HepG2 (cell line): ENCODE data around the gene CDYL. TPM values are rescaled to one million over a fixed set of nuclear protein-coding genes. Genes with fewer than 3 reads are reported as not detected.

Experiments used
- ATF7 ChIP-seq, 2 experiments: fragments of 450-650 bp in 1 of 2; sonication (generic) in 1 of 2; formaldehyde crosslinking in 1 of 2; IDR thresholded peaks; 2 replicates each; pipeline versions ENCODE4 v1.4.0 to v1.6.1; 2016 to 2020; ENCODE audit warnings: antibody characterized with exemption in 1 of 2, mild to moderate bottlenecking in 1 of 2, missing genetic modification reagents in 1 of 2
- FOXJ3 ChIP-seq: sonication (generic); formaldehyde crosslinking; IDR thresholded peaks from 2 replicates; pipeline ENCODE4 v1.4.0; 2020; ENCODE audit warnings: missing genetic modification reagents, mild to moderate bottlenecking, borderline replicate concordance
- FOXO1 ChIP-seq: sonication (generic); formaldehyde crosslinking; IDR thresholded peaks from 2 replicates; pipeline ENCODE4 v1.4.0; 2020; ENCODE audit warnings: missing genetic modification reagents
- GFI1 ChIP-seq: sonication (generic); formaldehyde crosslinking; IDR thresholded peaks from 2 replicates; pipeline ENCODE4 v1.5.0; 2020; ENCODE audit warnings: missing genetic modification reagents, mild to moderate bottlenecking, borderline replicate concordance
- HNF1A ChIP-seq, 2 experiments: sonication (generic) in 1 of 2; formaldehyde crosslinking in 1 of 2; IDR thresholded peaks; 2 replicates each; pipeline versions ENCODE4 v1.4.0 to v1.6.1; 2016 to 2020; ENCODE audit warnings: borderline replicate concordance in 1 of 2, low read depth in 1 of 2, mild to moderate bottlenecking in 1 of 2, missing genetic modification reagents in 1 of 2
- MYNN ChIP-seq: sonication (generic); formaldehyde crosslinking; IDR thresholded peaks from 2 replicates; pipeline ENCODE4 v1.4.0; 2020; ENCODE audit warnings: mild to moderate bottlenecking, low read depth, missing genetic modification reagents
- SIN3A ChIP-seq: IDR thresholded peaks from 2 replicates; pipeline ENCODE4 v1.6.1; 2011; ENCODE audit warnings: low read depth, mild to moderate bottlenecking, control low read depth, low read length, borderline replicate concordance
- SMAD3 ChIP-seq: sonication (generic); formaldehyde crosslinking; IDR thresholded peaks from 2 replicates; pipeline ENCODE4 v1.4.0; 2020; ENCODE audit warnings: missing genetic modification reagents
- TBX2 ChIP-seq: sonication (generic); formaldehyde crosslinking; IDR thresholded peaks from 2 replicates; pipeline ENCODE4 v1.5.0; 2020; ENCODE audit warnings: missing genetic modification reagents, mild to moderate bottlenecking, borderline replicate concordance
- ZBTB26 ChIP-seq: IDR thresholded peaks from 2 replicates; pipeline ENCODE4 v1.6.1; 2016; ENCODE audit warnings: missing compliant biosample characterization, missing genetic modification reagents, borderline replicate concordance
- ZNF136 ChIP-seq: sonication (generic); formaldehyde crosslinking; IDR thresholded peaks from 2 replicates; pipeline ENCODE4 v1.8.1; 2022; ENCODE audit warnings: low read depth, mild to moderate bottlenecking, moderate library complexity, missing genetic modification reagents
- ZNF350 ChIP-seq: sonication (generic); formaldehyde crosslinking; IDR thresholded peaks from 2 replicates; pipeline ENCODE4 v1.4.0; 2020; ENCODE audit warnings: mild to moderate bottlenecking, low read depth, missing genetic modification reagents, borderline replicate concordance
- ZNF383 ChIP-seq: sonication (generic); formaldehyde crosslinking; IDR thresholded peaks from 2 replicates; pipeline ENCODE4 v1.4.0; 2020; ENCODE audit warnings: missing genetic modification reagents, mild to moderate bottlenecking, borderline replicate concordance
- ZNF615 ChIP-seq: sonication (generic); formaldehyde crosslinking; IDR thresholded peaks from 2 replicates; pipeline ENCODE4 v1.5.0; 2020; ENCODE audit warnings: mild to moderate bottlenecking, missing genetic modification reagents, borderline replicate concordance
- polyA plus RNA-seq, 8 experiments: library from polyadenylated mRNA; depleted of rRNA in 3 of 8; stranded (reverse) in 7 of 8; unstranded in 1 of 8; fragments of >200 nt; fragmentation: Illumina TruSeq in 4 of 8; extraction: Trizol in 4 of 8; gene quantifications; 2 replicates each; pipeline versions ENCODE4 v1.2.1 to v1.2.3, GENCODE V29; 2011 to 2016; ENCODE audit warnings: low read depth in 4 of 8, missing spikeins in 1 of 8, mixed read lengths in 1 of 8; ENCODE audit not compliant: insufficient read depth in 1 of 8
- total RNA-seq, 5 experiments: library from RNA; depleted of rRNA; stranded (reverse); fragments of >200 nt; fragmentation: Illumina TruSeq; extraction: Trizol; gene quantifications; 2 replicates each; pipeline ENCODE4 v1.2.3, GENCODE V29; 2016; ENCODE audit warnings: low read depth in 1 of 5
- TF ChIP-seq, protein P1 (sequence below): sonication (generic); formaldehyde crosslinking; IDR thresholded peaks from 2 replicates; pipeline ENCODE4 v1.8.1; 2023; ENCODE audit warnings: mild to moderate bottlenecking, missing genetic modification reagents
- TF ChIP-seq, protein P2 (sequence below): sonication (generic); formaldehyde crosslinking; IDR thresholded peaks from 2 replicates; pipeline ENCODE4 v1.4.0; 2020; ENCODE audit warnings: missing genetic modification reagents, borderline replicate concordance

The CDYL gene
- total and polyA plus RNA-seq, 2 of the 13 experiments (the other 11 are each of a cell fraction or from before 2014, with no cell fraction given): 22.8 to 105 TPM

GRCh38 chr6:4774715-4775493 is 1.3 kb upstream of the CDYL start (continued):
- TF ChIP-seq HNF1A (IDR thresholded peaks at IDR 0.05; ENCODE audit: low read depth) (no peak), HNF1A (CRISPR knock-in tag; IDR thresholded peaks at IDR 0.05; ENCODE audit: borderline replicate concordance) (no peak), SMAD3 (CRISPR knock-in tag) (no peak), GFI1 (CRISPR knock-in tag) (no peak), ZBTB26 (CRISPR knock-in tag) (no peak), ZNF136 (CRISPR knock-in tag) (no peak), SIN3A (no peak), MYNN (CRISPR knock-in tag) (no peak), FOXO1 (CRISPR knock-in tag) (no peak), ATF7 (IDR thresholded peaks at IDR 0.05) (no peak), ATF7 (CRISPR knock-in tag; IDR thresholded peaks at IDR 0.05) (no peak), TBX2 (CRISPR knock-in tag) (0 out of 2 replicates have a peak, but pooled peaks have one; percentile 3), ZNF615 (CRISPR knock-in tag) (no peak), ZNF350 (CRISPR knock-in tag) (no peak; the same call in 1 of the 2 replicates), ZNF383 (CRISPR knock-in tag) (no peak), FOXJ3 (no peak)
- TF ChIP-seq, protein P1, sequence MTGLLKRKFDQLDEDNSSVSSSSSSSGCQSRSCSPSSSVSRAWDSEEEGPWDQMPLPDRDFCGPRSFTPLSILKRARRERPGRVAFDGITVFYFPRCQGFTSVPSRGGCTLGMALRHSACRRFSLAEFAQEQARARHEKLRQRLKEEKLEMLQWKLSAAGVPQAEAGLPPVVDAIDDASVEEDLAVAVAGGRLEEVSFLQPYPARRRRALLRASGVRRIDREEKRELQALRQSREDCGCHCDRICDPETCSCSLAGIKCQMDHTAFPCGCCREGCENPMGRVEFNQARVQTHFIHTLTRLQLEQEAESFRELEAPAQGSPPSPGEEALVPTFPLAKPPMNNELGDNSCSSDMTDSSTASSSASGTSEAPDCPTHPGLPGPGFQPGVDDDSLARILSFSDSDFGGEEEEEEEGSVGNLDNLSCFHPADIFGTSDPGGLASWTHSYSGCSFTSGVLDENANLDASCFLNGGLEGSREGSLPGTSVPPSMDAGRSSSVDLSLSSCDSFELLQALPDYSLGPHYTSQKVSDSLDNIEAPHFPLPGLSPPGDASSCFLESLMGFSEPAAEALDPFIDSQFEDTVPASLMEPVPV (CRISPR knock-in tag): peak; percentile 50; the same call in 1 of the 2 replicates
- TF ChIP-seq, protein P2, sequence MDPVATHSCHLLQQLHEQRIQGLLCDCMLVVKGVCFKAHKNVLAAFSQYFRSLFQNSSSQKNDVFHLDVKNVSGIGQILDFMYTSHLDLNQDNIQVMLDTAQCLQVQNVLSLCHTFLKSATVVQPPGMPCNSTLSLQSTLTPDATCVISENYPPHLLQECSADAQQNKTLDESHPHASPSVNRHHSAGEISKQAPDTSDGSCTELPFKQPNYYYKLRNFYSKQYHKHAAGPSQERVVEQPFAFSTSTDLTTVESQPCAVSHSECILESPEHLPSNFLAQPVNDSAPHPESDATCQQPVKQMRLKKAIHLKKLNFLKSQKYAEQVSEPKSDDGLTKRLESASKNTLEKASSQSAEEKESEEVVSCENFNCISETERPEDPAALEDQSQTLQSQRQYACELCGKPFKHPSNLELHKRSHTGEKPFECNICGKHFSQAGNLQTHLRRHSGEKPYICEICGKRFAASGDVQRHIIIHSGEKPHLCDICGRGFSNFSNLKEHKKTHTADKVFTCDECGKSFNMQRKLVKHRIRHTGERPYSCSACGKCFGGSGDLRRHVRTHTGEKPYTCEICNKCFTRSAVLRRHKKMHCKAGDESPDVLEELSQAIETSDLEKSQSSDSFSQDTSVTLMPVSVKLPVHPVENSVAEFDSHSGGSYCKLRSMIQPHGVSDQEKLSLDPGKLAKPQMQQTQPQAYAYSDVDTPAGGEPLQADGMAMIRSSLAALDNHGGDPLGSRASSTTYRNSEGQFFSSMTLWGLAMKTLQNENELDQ (CRISPR knock-in tag): no peak
